Measurements from ENCODE around the gene ZCCHC14.
"Not testable (repeated sequence)": the region's sequence is repeated elsewhere in the genome, so short reads cannot be mapped to it uniquely, and the experiment has no call there.

ZCCHC14 gene

GRCh38 chr16:87496447-87496801 is 3.6 kb upstream of the ZCCHC14 start:
- no peak for TF ChIP-seq Cebpa-rat (IDR thresholded peaks at IDR 0.05)
- H3K4me2 ChIP-seq: peak overlapping the region; percentile 91

GRCh38 chr16:87495578-87496446 is 3.0 kb upstream of the ZCCHC14 start:
- peaks cover 27% of the 10 kb centered on the region for H4K20me1 ChIP-seq
- peak overlapping the region; percentile 91 for H3K4me2 ChIP-seq
- no peaks in the 10 kb centered on the region for H3K36me3 ChIP-seq
- H3K9ac ChIP-seq: no peak overlapping the region
- no peak overlapping the region for H3K4me3 ChIP-seq
- no peak for TF ChIP-seq Cebpa-rat (IDR thresholded peaks at IDR 0.05)
- H3K9me3 ChIP-seq: no peaks in the 10 kb centered on the region
- peak overlapping the region; percentile 27; the same call in 1 of the 2 replicates for H3K27ac ChIP-seq
- H3K27me3 ChIP-seq: no peaks in the 10 kb centered on the region
- H3K4me1 ChIP-seq: peaks cover 53% of the 10 kb centered on the region

More at GRCh38 chr16:87496447-87496801, 3.6 kb upstream of the ZCCHC14 start:
- H3K36me3 ChIP-seq: no peaks in the 10 kb centered on the region
- H3K27ac ChIP-seq: no peak overlapping the region
- H3K9me3 ChIP-seq: no peaks in the 10 kb centered on the region
- no peak overlapping the region for H3K9ac ChIP-seq
- H3K4me3 ChIP-seq: no peak overlapping the region
- peaks cover 21% of the 10 kb centered on the region for H4K20me1 ChIP-seq
- peaks cover 53% of the 10 kb centered on the region for H3K4me1 ChIP-seq
- H3K27me3 ChIP-seq: no peaks in the 10 kb centered on the region

GRCh38 chr16:87493608-87494280 is 920 bp upstream of the ZCCHC14 start:
- Histone ChIP-seq H3K27ac (peak overlapping the region; percentile 91), H4K20me1 (peaks cover 48% of the 10 kb centered on the region), H3K9ac (no peak overlapping the region), H3K4me1 (peaks cover 73% of the 10 kb centered on the region), H3K4me3 (peak overlapping the region; percentile 85), H3K9me3 (no peaks in the 10 kb centered on the region), H3K4me2 (peak overlapping the region; percentile 71), H3K36me3 (no peaks in the 10 kb centered on the region), H3K27me3 (no peaks in the 10 kb centered on the region)
- TF ChIP-seq Cebpa-rat (IDR thresholded peaks at IDR 0.05): no peak

GRCh38 chr16:87492291-87492630 is 563 bp downstream of the ZCCHC14 start:
- H3K9ac ChIP-seq: peak overlapping the region; percentile 89
- H3K4me3 ChIP-seq: peak overlapping the region; percentile 85
- H3K27me3 ChIP-seq: no peaks in the 10 kb centered on the region
- peak overlapping the region; percentile 91 for H3K27ac ChIP-seq
- no peak for TF ChIP-seq Cebpa-rat (IDR thresholded peaks at IDR 0.05)
- peaks cover 75% of the 10 kb centered on the region for H3K4me1 ChIP-seq
- H3K9me3 ChIP-seq: no peaks in the 10 kb centered on the region
- peak overlapping the region; percentile 98 for H3K4me2 ChIP-seq
- peaks cover 62% of the 10 kb centered on the region for H4K20me1 ChIP-seq
- peaks cover 4% of the 10 kb centered on the region; the same call in 1 of the 2 replicates for H3K36me3 ChIP-seq

GRCh38 chr16:87491522-87492290 is 1.1 kb downstream of the ZCCHC14 start:
- Histone ChIP-seq H3K4me3 (peak overlapping the region; percentile 85), H3K27ac (0 out of 2 replicates have a peak overlapping the region, but pooled peaks have one; percentile 35)

GRCh38 chr16:87490799-87491521 is 1.9 kb downstream of the ZCCHC14 start:
- Histone ChIP-seq H3K4me2 (peak overlapping the region; percentile 98), H3K4me3 (peak overlapping the region; percentile 85), H3K9ac (peak overlapping the region; percentile 71), H3K4me1 (peaks cover 68% of the 10 kb centered on the region), H4K20me1 (peaks cover 63% of the 10 kb centered on the region)
- not testable (repeated sequence) for H3K9me3 ChIP-seq, H3K36me3 ChIP-seq, H3K27ac ChIP-seq, H3K27me3 ChIP-seq

More at GRCh38 chr16:87491522-87492290, 1.1 kb downstream of the ZCCHC14 start:
- peak overlapping the region; percentile 98 for H3K4me2 ChIP-seq
- no peaks in the 10 kb centered on the region for H3K9me3 ChIP-seq
- peaks cover 63% of the 10 kb centered on the region for H4K20me1 ChIP-seq
- no peaks in the 10 kb centered on the region for H3K27me3 ChIP-seq
- peak overlapping the region; percentile 69 for H3K9ac ChIP-seq
- H3K36me3 ChIP-seq: peaks cover 8% of the 10 kb centered on the region; the same call in 1 of the 2 replicates
- H3K4me1 ChIP-seq: peaks cover 75% of the 10 kb centered on the region
- no peak for TF ChIP-seq Cebpa-rat (IDR thresholded peaks at IDR 0.05)

- no peak for TF ChIP-seq Cebpa-rat (IDR thresholded peaks at IDR 0.05)
- Histone ChIP-seq H3K4me2 (peak overlapping the region; percentile 98), H3K27ac (no peak overlapping the region), H3K4me3 (peak overlapping the region; percentile 85), H3K4me1 (peaks cover 62% of the 10 kb centered on the region), H4K20me1 (peaks cover 68% of the 10 kb centered on the region), H3K36me3 (peaks cover 8% of the 10 kb centered on the region; the same call in 1 of the 2 replicates), H3K27me3 (no peaks in the 10 kb centered on the region), H3K9ac (peak overlapping the region; percentile 71), H3K9me3 (no peaks in the 10 kb centered on the region)
Measured at GRCh38 chr16:87490096-87490798, 2.6 kb downstream of the ZCCHC14 start.

- peak overlapping the region; percentile 71 for H3K9ac ChIP-seq
- no peak overlapping the region for H3K27ac ChIP-seq
Measured at GRCh38 chr16:87489434-87490045, 3.3 kb downstream of the ZCCHC14 start.

GRCh38 chr16:87488960-87489359 is 3.9 kb downstream of the ZCCHC14 start:
- H3K4me3 ChIP-seq, H3K27me3 ChIP-seq, H3K27ac ChIP-seq, H3K9ac ChIP-seq, H3K9me3 ChIP-seq: not testable (repeated sequence)
- peak overlapping the region; percentile 98 for H3K4me2 ChIP-seq
- H3K36me3 ChIP-seq: peaks cover 15% of the 10 kb centered on the region
- peaks cover 67% of the 10 kb centered on the region for H3K4me1 ChIP-seq
- peaks cover 81% of the 10 kb centered on the region for H4K20me1 ChIP-seq

More at GRCh38 chr16:87489434-87490045, 3.3 kb downstream of the ZCCHC14 start:
- no peak for TF ChIP-seq Cebpa-rat (IDR thresholded peaks at IDR 0.05)
- Histone ChIP-seq H4K20me1 (peaks cover 75% of the 10 kb centered on the region), H3K4me3 (no peak overlapping the region), H3K4me2 (peak overlapping the region; percentile 98), H3K27me3 (no peaks in the 10 kb centered on the region), H3K9me3 (no peaks in the 10 kb centered on the region), H3K4me1 (peaks cover 62% of the 10 kb centered on the region), H3K36me3 (peaks cover 12% of the 10 kb centered on the region)

All from BLaER1 (cell line).